Raji (cell line): ENCODE data around the gene DHCR7.

Source experiments
- POLR2A ChIP-seq: IDR thresholded peaks from 2 replicates; pipeline ENCODE4 v1.6.1; 2011; ENCODE audit warnings: low read depth, low read length, control low read depth; ENCODE audit not compliant: insufficient read depth

Gene DHCR7

GRCh38 chr11:71484248-71485062 is 36.3 kb upstream of the DHCR7 start:
- TF ChIP-seq POLR2A: no peak

GRCh38 chr11:71483692-71484091 is 35.5 kb upstream of the DHCR7 start:
- TF ChIP-seq POLR2A: no peak

DNA sequence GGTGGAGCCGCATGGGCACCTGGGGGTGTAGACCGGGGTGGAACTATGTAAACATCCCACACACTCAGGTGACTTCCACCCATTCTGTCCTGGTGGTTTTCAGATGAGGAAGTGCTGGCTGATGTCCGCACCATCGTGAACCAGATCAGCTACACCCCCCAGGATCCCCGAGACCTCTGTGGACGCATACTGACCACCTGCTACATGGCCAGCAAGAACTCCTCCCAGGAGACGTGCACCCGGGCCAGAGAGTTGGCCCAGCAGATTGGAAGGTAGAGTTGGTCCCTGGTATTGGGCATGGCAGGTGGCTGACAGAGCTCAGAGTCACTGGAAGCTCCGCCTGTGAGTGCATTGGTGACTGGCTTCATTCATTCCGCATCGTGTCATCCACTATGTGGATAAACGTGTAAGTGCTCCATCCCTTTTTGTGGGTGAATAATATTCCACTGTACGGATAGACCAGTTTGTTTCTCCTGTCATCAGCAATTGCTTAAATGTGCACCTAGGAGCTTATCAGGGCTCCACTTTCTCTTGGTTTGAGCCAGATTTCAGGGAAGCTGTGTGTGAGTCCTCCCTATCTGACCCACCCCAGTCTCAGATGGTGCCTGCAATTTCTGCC is 34.7 kb upstream of the DHCR7 start:
- no peak for TF ChIP-seq POLR2A

- no peak for TF ChIP-seq POLR2A
Observed at GRCh38 chr11:71482216-71482615, 34.0 kb upstream of the DHCR7 start.

- no peak for TF ChIP-seq POLR2A
Observed at GRCh38 chr11:71481101-71481960, 33.1 kb upstream of the DHCR7 start.

- TF ChIP-seq POLR2A: no peak
Observed at GRCh38 chr11:71478528-71478840, 30.3 kb upstream of the DHCR7 start.

DNA sequence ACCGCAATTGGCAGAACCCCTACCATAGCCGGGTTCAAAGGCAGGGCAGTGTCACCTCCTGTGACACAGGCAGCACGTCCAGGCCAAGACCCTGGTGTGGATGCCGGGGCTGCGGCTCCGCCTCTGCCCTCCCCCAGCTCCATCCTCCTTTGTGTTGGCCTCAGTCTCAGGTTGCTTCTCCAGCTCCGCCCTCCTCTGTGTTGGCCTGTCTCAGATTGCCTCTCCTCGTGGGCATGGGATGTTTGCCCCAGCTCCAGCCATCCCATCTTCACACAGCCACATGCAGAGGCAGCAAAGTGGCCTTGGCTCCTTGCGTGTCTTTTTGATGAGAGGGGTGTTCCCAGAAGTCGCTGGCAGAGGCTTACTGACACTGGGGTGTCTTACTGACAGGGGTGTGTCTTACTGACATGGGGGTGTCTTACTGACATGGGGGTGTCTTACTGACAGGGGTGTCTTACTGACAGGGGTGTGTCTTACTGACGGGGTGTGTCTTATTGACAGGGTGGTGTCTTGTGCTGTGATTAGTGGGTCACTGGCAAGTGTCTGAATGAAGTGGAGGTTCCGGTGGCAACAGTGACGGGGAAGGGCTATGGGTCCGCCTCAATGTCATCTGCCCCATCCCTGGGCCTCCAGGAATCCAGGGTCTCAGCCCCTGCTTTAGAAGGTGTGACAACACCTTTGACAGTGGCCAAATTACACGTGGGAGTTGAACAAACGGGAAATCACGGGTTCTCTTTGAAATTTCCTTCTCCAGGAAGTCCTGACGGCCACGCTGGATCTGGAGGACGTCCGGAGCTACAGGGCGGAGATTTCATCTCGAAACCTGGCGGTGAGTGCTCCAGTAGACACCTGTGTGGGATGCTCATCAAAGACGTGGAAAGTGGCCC is 29.7 kb upstream of the DHCR7 start:
- no peak for TF ChIP-seq POLR2A

GRCh38 chr11:71476926-71477640 is 28.9 kb upstream of the DHCR7 start:
- TF ChIP-seq POLR2A: no peak

- no peak for TF ChIP-seq POLR2A
Observed at GRCh38 chr11:71476031-71476430, 27.8 kb upstream of the DHCR7 start.

GRCh38 chr11:71474771-71475483 is 26.7 kb upstream of the DHCR7 start:
- TF ChIP-seq POLR2A: no peak

- no peak for TF ChIP-seq POLR2A
Observed at GRCh38 chr11:71474141-71474770, 26.1 kb upstream of the DHCR7 start.

DNA sequence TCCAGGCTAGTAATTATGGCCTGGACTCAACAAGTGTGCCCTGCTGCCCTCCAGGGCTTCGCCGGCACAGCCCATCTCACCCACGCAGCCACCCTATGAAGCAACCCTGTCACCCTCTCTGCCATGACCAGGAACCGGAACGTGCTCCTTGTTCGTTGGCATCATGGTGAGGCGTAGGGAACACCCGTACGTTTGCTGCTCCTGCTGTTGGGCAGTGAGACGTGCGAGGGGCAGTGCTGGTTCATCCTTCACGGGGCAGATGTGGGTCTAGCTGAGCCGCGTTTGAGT is 25.5 kb upstream of the DHCR7 start:
- TF ChIP-seq POLR2A: no peak
